Astrocyte (in vitro differentiated cells and primary cell): ENCODE results near the gene SLC12A2. TPM values are rescaled to one million over a fixed set of nuclear protein-coding genes. Genes with fewer than 3 reads are reported as not detected.

Source experiments
- DNase-seq: peaks from one replicate; pipeline ENCODE4 v3.0.0-alpha.2; 2010; ENCODE audit warnings: low read depth
- FAIRE-seq: peaks from 2 replicates; lab custom pipeline; 2011; peaks lifted over from hg19 to GRCh38; lab: Jason Lieb, UNC
- H2AFZ ChIP-seq: 2 replicates; pipeline ENCODE4 v1.6.0; 2012; ENCODE audit warnings: low read depth, low read length, inconsistent platforms
- H3K27ac ChIP-seq: 2 replicates; pipeline ENCODE4 v1.5.1; 2011; ENCODE audit warnings: low read depth, low read length, inconsistent platforms
- H3K27me3 ChIP-seq: 2 replicates; pipeline ENCODE4 v1.6.0; 2011; ENCODE audit warnings: low read length, inconsistent platforms; ENCODE audit not compliant: insufficient read depth
- H3K36me3 ChIP-seq: 2 replicates; pipeline ENCODE4 v1.5.1; 2011; ENCODE audit warnings: low read length, inconsistent platforms; ENCODE audit not compliant: insufficient read depth
- H3K4me1 ChIP-seq: 2 replicates; pipeline ENCODE4 v1.5.1; 2011; ENCODE audit warnings: low read length, inconsistent platforms; ENCODE audit not compliant: insufficient read depth
- H3K4me2 ChIP-seq: 2 replicates; pipeline ENCODE4 v1.6.0; 2012; ENCODE audit warnings: low read length, inconsistent platforms
- H3K4me3 ChIP-seq: 2 replicates; pipeline ENCODE4 v1.5.1; 2011; ENCODE audit warnings: low read depth, mild to moderate bottlenecking, low read length, inconsistent platforms; ENCODE audit not compliant: insufficient read depth
- H3K79me2 ChIP-seq: 2 replicates; pipeline ENCODE4 v1.6.0; 2012; ENCODE audit warnings: mild to moderate bottlenecking, low read length, inconsistent platforms; ENCODE audit not compliant: insufficient read depth
- H3K9ac ChIP-seq: 2 replicates; pipeline ENCODE4 v1.6.0; 2012; ENCODE audit warnings: mild to moderate bottlenecking, low read length, inconsistent platforms
- H3K9me3 ChIP-seq: 2 replicates; pipeline ENCODE4 v1.5.1; 2012; ENCODE audit warnings: low read depth, mild to moderate bottlenecking, low read length, inconsistent platforms; ENCODE audit not compliant: insufficient read depth
- H4K20me1 ChIP-seq: 2 replicates; pipeline ENCODE4 v1.6.0; 2012; ENCODE audit warnings: low read length, inconsistent platforms; ENCODE audit not compliant: insufficient read depth
- H3K27ac Mint-ChIP-seq: one replicate; pipeline ENCODE4 v1.8.0; 2021; ENCODE audit warnings: mild to moderate bottlenecking, mixed read lengths; ENCODE audit not compliant: unreplicated experiment
- H3K27me3 Mint-ChIP-seq: one replicate; pipeline ENCODE4 v1.8.0; 2021; ENCODE audit warnings: low read depth, mixed read lengths; ENCODE audit not compliant: unreplicated experiment
- H3K36me3 Mint-ChIP-seq: one replicate; pipeline ENCODE4 v1.8.0; 2021; ENCODE audit warnings: low read depth, mixed read lengths; ENCODE audit not compliant: unreplicated experiment
- H3K4me1 Mint-ChIP-seq: one replicate; pipeline ENCODE4 v1.8.0; 2021; ENCODE audit warnings: low read depth, mixed read lengths; ENCODE audit not compliant: unreplicated experiment
- H3K4me3 Mint-ChIP-seq: one replicate; pipeline ENCODE4 v1.8.0; 2021; ENCODE audit warnings: mild to moderate bottlenecking, moderate library complexity, mixed read lengths; ENCODE audit not compliant: unreplicated experiment
- H3K9me3 Mint-ChIP-seq: one replicate; pipeline ENCODE4 v1.8.0; 2021; ENCODE audit warnings: mild to moderate bottlenecking, mixed read lengths; ENCODE audit not compliant: unreplicated experiment
- EZH2 ChIP-seq: IDR thresholded peaks from 2 replicates; pipeline ENCODE4 v1.6.1; 2012; ENCODE audit warnings: mild to moderate bottlenecking, low read length, inconsistent platforms; ENCODE audit not compliant: insufficient read depth
- total RNA-seq: library from RNA; stranded (reverse); gene quantifications from 2 replicates; pipeline ENCODE4 v1.2.1, GENCODE V29; 2021
- TF ChIP-seq, protein P1 (sequence below): IDR thresholded peaks from 2 replicates; pipeline ENCODE4 v1.5.1; 2011; ENCODE audit warnings: low read depth, mild to moderate bottlenecking, inconsistent platforms, low read length, moderate library complexity; ENCODE audit not compliant: insufficient read depth

SLC12A2 gene
- total RNA-seq, 1 donor from 2014 or later = 20.3 TPM

DNA sequence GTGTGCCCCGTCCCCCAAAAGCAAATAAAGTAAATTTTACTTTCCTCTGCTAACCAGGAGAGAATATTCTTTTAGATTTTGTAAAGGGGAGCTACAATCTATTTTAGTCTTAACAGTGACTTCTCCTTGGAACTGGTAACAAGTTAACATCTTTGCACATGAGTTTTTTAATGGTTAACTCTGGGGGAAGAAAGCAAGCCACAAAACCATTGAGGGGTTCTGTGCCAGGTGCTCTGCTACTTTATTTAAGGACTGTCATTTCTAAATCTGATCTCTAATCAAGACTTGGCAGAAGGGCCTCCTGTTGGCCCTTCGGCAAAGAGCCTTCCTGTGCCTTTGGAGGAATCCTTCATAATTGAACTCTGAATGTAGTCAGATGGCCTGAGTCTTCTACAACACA lies 153.4 kb downstream of the SLC12A2 start:
- H3K4me2 ChIP-seq = no peak overlapping the region

DNA sequence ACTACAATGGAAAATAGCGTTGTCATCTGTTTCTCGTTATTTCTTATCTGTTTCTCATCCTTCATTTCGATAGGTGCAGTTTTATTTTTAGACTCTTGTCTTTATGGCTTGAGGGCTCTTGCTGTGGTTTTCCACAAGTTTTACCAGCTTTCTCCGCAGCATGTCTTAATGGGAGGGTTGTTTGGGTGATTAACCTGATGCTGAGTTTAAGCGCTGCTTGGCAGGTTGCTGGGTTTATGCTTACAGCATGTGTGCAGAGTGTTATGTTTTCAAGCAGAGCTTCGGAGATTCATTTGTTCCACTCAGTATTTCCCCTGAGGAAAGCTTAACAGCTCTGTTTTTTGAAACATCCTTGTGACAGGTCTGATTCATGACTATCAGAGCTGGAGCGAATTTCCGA lies 154.0 kb downstream of the SLC12A2 start:
- Histone ChIP-seq H3K27ac (no peak overlapping the region), H3K4me3 (no peak overlapping the region), H3K4me2 (no peak overlapping the region), H3K79me2 (no peaks in the 10 kb centered on the region), H3K4me1 (no peaks in the 10 kb centered on the region), H3K9ac (no peak overlapping the region), H3K27me3 (no peaks in the 10 kb centered on the region), H3K36me3 (no peaks in the 10 kb centered on the region), H4K20me1 (no peaks in the 10 kb centered on the region), H3K9me3 (no peaks in the 10 kb centered on the region), H2AFZ (no peak overlapping the region)
- Mint-ChIP-seq H3K27ac (no peak overlapping the region), H3K36me3 (no peaks in the 10 kb centered on the region), H3K27me3 (peaks cover 2% of the 10 kb centered on the region), H3K4me3 (no peak overlapping the region), H3K9me3 (peaks cover 3% of the 10 kb centered on the region), H3K4me1 (no peaks in the 10 kb centered on the region)
- TF ChIP-seq EZH2 = no peak
- TF ChIP-seq, protein P1, sequence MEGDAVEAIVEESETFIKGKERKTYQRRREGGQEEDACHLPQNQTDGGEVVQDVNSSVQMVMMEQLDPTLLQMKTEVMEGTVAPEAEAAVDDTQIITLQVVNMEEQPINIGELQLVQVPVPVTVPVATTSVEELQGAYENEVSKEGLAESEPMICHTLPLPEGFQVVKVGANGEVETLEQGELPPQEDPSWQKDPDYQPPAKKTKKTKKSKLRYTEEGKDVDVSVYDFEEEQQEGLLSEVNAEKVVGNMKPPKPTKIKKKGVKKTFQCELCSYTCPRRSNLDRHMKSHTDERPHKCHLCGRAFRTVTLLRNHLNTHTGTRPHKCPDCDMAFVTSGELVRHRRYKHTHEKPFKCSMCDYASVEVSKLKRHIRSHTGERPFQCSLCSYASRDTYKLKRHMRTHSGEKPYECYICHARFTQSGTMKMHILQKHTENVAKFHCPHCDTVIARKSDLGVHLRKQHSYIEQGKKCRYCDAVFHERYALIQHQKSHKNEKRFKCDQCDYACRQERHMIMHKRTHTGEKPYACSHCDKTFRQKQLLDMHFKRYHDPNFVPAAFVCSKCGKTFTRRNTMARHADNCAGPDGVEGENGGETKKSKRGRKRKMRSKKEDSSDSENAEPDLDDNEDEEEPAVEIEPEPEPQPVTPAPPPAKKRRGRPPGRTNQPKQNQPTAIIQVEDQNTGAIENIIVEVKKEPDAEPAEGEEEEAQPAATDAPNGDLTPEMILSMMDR = no peak
- DNase-seq = peak; percentile 83
- no peak for FAIRE-seq

More for the DNA sequence above, 153.4 kb downstream of the SLC12A2 start:
- no peaks in the 10 kb centered on the region for H3K36me3 Mint-ChIP-seq
- Histone ChIP-seq H3K4me3 (no peak overlapping the region), H4K20me1 (no peaks in the 10 kb centered on the region), H2AFZ (no peak overlapping the region), H3K27ac (no peak overlapping the region), H3K9ac (no peak overlapping the region), H3K27me3 (no peaks in the 10 kb centered on the region), H3K9me3 (no peaks in the 10 kb centered on the region), H3K4me1 (no peaks in the 10 kb centered on the region), H3K36me3 (no peaks in the 10 kb centered on the region), H3K79me2 (no peaks in the 10 kb centered on the region)
- H3K4me3 Mint-ChIP-seq = no peak overlapping the region
- peaks cover 2% of the 10 kb centered on the region for H3K27me3 Mint-ChIP-seq
- H3K4me1 Mint-ChIP-seq = no peaks in the 10 kb centered on the region
- H3K9me3 Mint-ChIP-seq = peaks cover 3% of the 10 kb centered on the region
- H3K27ac Mint-ChIP-seq = no peak overlapping the region
- FAIRE-seq = no peak
- TF ChIP-seq, protein P1 = no peak
- no peak for TF ChIP-seq EZH2
- DNase-seq = no peak
